ENCODE measurements around the gene ZNF503. TPM values are rescaled to one million over a fixed set of nuclear protein-coding genes. Genes with fewer than 3 reads are reported as not detected.

ZNF503 gene
- total RNA-seq, 1 donor from 2014 or later = 3.7 TPM

- Histone ChIP-seq H3K4me3 (ENCODE audit: low read length in 3 of 3) (peak overlapping the region in 1 of 3 donors; percentile 31), H3K27me3 (ENCODE audit: control insufficient read depth in 3 of 3, insufficient read depth in 3 of 3, low read length in 3 of 3) (peaks cover 0 to 23% (median 7%) of the 10 kb centered on the region in 3 donors), H3K36me3 (ENCODE audit: control insufficient read depth in 3 of 3, insufficient read depth in 3 of 3, low read length in 3 of 3) (no peaks in the 10 kb centered on the region), H3K9ac (ENCODE audit: low read depth in 1 of 3, low read length in 3 of 3) (no peak overlapping the region), H3K4me1 (ENCODE audit: control insufficient read depth in 3 of 3, insufficient read depth in 3 of 3, low read length in 3 of 3) (peaks cover 12 to 30% (median 15%) of the 10 kb centered on the region in 3 donors), H3K27ac (ENCODE audit: low read depth, low read length) (peak overlapping the region; percentile 40), H3K9me3 (ENCODE audit: control insufficient read depth in 3 of 3, low read length in 3 of 3) (no peaks in the 10 kb centered on the region)
Measured at GRCh38 chr10:75432176-75432575, 30.6 kb upstream of the ZNF503 start.

- H3K4me3 ChIP-seq (ENCODE audit: low read length in 3 of 3) = peak within 1 kb of the TSS; percentile 74 to 77 (median 74)
- H3K9ac ChIP-seq (ENCODE audit: low read depth in 1 of 3, low read length in 3 of 3) = peak within 1 kb of the TSS; percentile 53 to 80 (median 67)
- H3K27me3 ChIP-seq (ENCODE audit: control insufficient read depth in 3 of 3, insufficient read depth in 3 of 3, low read length in 3 of 3) = peaks cover 0 to 23% (median 7%) of the 10 kb centered on the region in 3 donors
- peaks cover 12 to 30% (median 15%) of the 10 kb centered on the region in 3 donors for H3K4me1 ChIP-seq (ENCODE audit: control insufficient read depth in 3 of 3, insufficient read depth in 3 of 3, low read length in 3 of 3)
- no peaks in the 10 kb centered on the region for H3K36me3 ChIP-seq (ENCODE audit: control insufficient read depth in 3 of 3, insufficient read depth in 3 of 3, low read length in 3 of 3)
- peak within 1 kb of the TSS; percentile 51 for H3K27ac ChIP-seq (ENCODE audit: low read depth, low read length)
- no peaks in the 10 kb centered on the region for H3K9me3 ChIP-seq (ENCODE audit: control insufficient read depth in 3 of 3, low read length in 3 of 3)
Measured at GRCh38 chr10:75431180-75432111, 29.9 kb upstream of the ZNF503 start, which contains the start of gene LRMDA. TSS of gene LRMDA (plus strand) at chr10:75431624.

GRCh38 chr10:75430000-75430763 is 28.6 kb upstream of the ZNF503 start:
- Histone ChIP-seq H3K4me3 (ENCODE audit: low read length in 3 of 3) (peak overlapping the region in 1 of 3 donors; percentile 22), H3K4me1 (ENCODE audit: control insufficient read depth in 3 of 3, insufficient read depth in 3 of 3, low read length in 3 of 3) (peaks cover 12 to 30% (median 15%) of the 10 kb centered on the region in 3 donors)

GRCh38 chr10:75429159-75429827 is 27.7 kb upstream of the ZNF503 start:
- Histone ChIP-seq H3K36me3 (ENCODE audit: control insufficient read depth in 3 of 3, insufficient read depth in 3 of 3, low read length in 3 of 3) (no peaks in the 10 kb centered on the region), H3K9me3 (ENCODE audit: control insufficient read depth in 3 of 3, low read length in 3 of 3) (no peaks in the 10 kb centered on the region), H3K4me1 (ENCODE audit: control insufficient read depth in 3 of 3, insufficient read depth in 3 of 3, low read length in 3 of 3) (peaks cover 12 to 30% (median 15%) of the 10 kb centered on the region in 3 donors), H3K9ac (ENCODE audit: low read depth in 1 of 3, low read length in 3 of 3) (no peak overlapping the region), H3K27me3 (ENCODE audit: control insufficient read depth in 3 of 3, insufficient read depth in 3 of 3, low read length in 3 of 3) (peaks cover 0 to 22% (median 7%) of the 10 kb centered on the region in 3 donors), H3K27ac (ENCODE audit: low read depth, low read length) (no peak overlapping the region), H3K4me3 (ENCODE audit: low read length in 3 of 3) (no peak overlapping the region)

More at GRCh38 chr10:75430000-75430763, 28.6 kb upstream of the ZNF503 start:
- Histone ChIP-seq H3K9me3 (ENCODE audit: control insufficient read depth in 3 of 3, low read length in 3 of 3) (no peaks in the 10 kb centered on the region), H3K9ac (ENCODE audit: low read depth in 1 of 3, low read length in 3 of 3) (no peak overlapping the region), H3K27me3 (ENCODE audit: control insufficient read depth in 3 of 3, insufficient read depth in 3 of 3, low read length in 3 of 3) (peaks cover 0 to 23% (median 7%) of the 10 kb centered on the region in 3 donors), H3K36me3 (ENCODE audit: control insufficient read depth in 3 of 3, insufficient read depth in 3 of 3, low read length in 3 of 3) (no peaks in the 10 kb centered on the region), H3K27ac (ENCODE audit: low read depth, low read length) (peak overlapping the region; percentile 19)

GRCh38 chr10:75428434-75429158 is 27.0 kb upstream of the ZNF503 start:
- Histone ChIP-seq H3K27ac (ENCODE audit: low read depth, low read length) (peak overlapping the region; percentile 8), H3K9ac (ENCODE audit: low read depth in 1 of 3, low read length in 3 of 3) (no peak overlapping the region), H3K27me3 (ENCODE audit: control insufficient read depth in 3 of 3, insufficient read depth in 3 of 3, low read length in 3 of 3) (peaks cover 0 to 20% (median 7%) of the 10 kb centered on the region in 3 donors), H3K9me3 (ENCODE audit: control insufficient read depth in 3 of 3, low read length in 3 of 3) (no peaks in the 10 kb centered on the region), H3K4me3 (ENCODE audit: low read length in 3 of 3) (no peak overlapping the region), H3K4me1 (ENCODE audit: control insufficient read depth in 3 of 3, insufficient read depth in 3 of 3, low read length in 3 of 3) (peaks cover 12 to 30% (median 15%) of the 10 kb centered on the region in 3 donors), H3K36me3 (ENCODE audit: control insufficient read depth in 3 of 3, insufficient read depth in 3 of 3, low read length in 3 of 3) (no peaks in the 10 kb centered on the region)

- H3K4me3 ChIP-seq (ENCODE audit: low read length in 3 of 3) = no peak overlapping the region
- peak overlapping the region; percentile 8 for H3K27ac ChIP-seq (ENCODE audit: low read depth, low read length)
- H3K9me3 ChIP-seq (ENCODE audit: control insufficient read depth in 3 of 3, low read length in 3 of 3) = no peaks in the 10 kb centered on the region
- peaks cover 0 to 18% (median 7%) of the 10 kb centered on the region in 3 donors for H3K27me3 ChIP-seq (ENCODE audit: control insufficient read depth in 3 of 3, insufficient read depth in 3 of 3, low read length in 3 of 3)
- H3K36me3 ChIP-seq (ENCODE audit: control insufficient read depth in 3 of 3, insufficient read depth in 3 of 3, low read length in 3 of 3) = no peaks in the 10 kb centered on the region
- H3K9ac ChIP-seq (ENCODE audit: low read depth in 1 of 3, low read length in 3 of 3) = no peak overlapping the region
- peaks cover 12 to 30% (median 15%) of the 10 kb centered on the region in 3 donors for H3K4me1 ChIP-seq (ENCODE audit: control insufficient read depth in 3 of 3, insufficient read depth in 3 of 3, low read length in 3 of 3)
Measured at GRCh38 chr10:75427951-75428350, 26.4 kb upstream of the ZNF503 start.

GRCh38 chr10:75426880-75427279 is 25.3 kb upstream of the ZNF503 start:
- Histone ChIP-seq H3K4me3 (ENCODE audit: low read length in 3 of 3) (no peak overlapping the region), H3K4me1 (ENCODE audit: control insufficient read depth in 3 of 3, insufficient read depth in 3 of 3, low read length in 3 of 3) (peaks cover 7 to 23% (median 11%) of the 10 kb centered on the region in 3 donors), H3K27me3 (ENCODE audit: control insufficient read depth in 3 of 3, insufficient read depth in 3 of 3, low read length in 3 of 3) (peaks cover 0 to 10% (median 3%) of the 10 kb centered on the region in 3 donors), H3K9ac (ENCODE audit: low read depth in 1 of 3, low read length in 3 of 3) (no peak overlapping the region), H3K9me3 (ENCODE audit: control insufficient read depth in 3 of 3, low read length in 3 of 3) (no peaks in the 10 kb centered on the region), H3K27ac (ENCODE audit: low read depth, low read length) (no peak overlapping the region), H3K36me3 (ENCODE audit: control insufficient read depth in 3 of 3, insufficient read depth in 3 of 3, low read length in 3 of 3) (no peaks in the 10 kb centered on the region)

- Histone ChIP-seq H3K27ac (ENCODE audit: low read depth, low read length) (no peak overlapping the region), H3K9ac (ENCODE audit: low read depth in 1 of 3, low read length in 3 of 3) (no peak overlapping the region), H3K36me3 (ENCODE audit: control insufficient read depth in 3 of 3, insufficient read depth in 3 of 3, low read length in 3 of 3) (no peaks in the 10 kb centered on the region), H3K4me3 (ENCODE audit: low read length in 3 of 3) (no peak overlapping the region), H3K27me3 (ENCODE audit: control insufficient read depth in 3 of 3, insufficient read depth in 3 of 3, low read length in 3 of 3) (peaks cover 0 to 5% (median 0%) of the 10 kb centered on the region in 3 donors), H3K4me1 (ENCODE audit: control insufficient read depth in 3 of 3, insufficient read depth in 3 of 3, low read length in 3 of 3) (peaks cover 7 to 13% (median 10%) of the 10 kb centered on the region in 3 donors), H3K9me3 (ENCODE audit: control insufficient read depth in 3 of 3, low read length in 3 of 3) (no peaks in the 10 kb centered on the region)
Measured at GRCh38 chr10:75425291-75426079, 23.9 kb upstream of the ZNF503 start.

All from skeletal muscle tissue (tissue), 4 donors.